HL-60 (cell line): ENCODE results near the gene VEGFD.

Experiments
- DNase-seq, 2 experiments: peaks; one replicate each; pipeline ENCODE4 v3.0.0-alpha.2; 2010 to 2020; ENCODE audit warnings: low read depth in 1 of 2, low spot score in 1 of 2
- H3K27ac ChIP-seq: fragments of 250-450 bp; sonication (Bioruptor Pico); replicated peaks from 2 replicates; pipeline ENCODE4 v1.5.1; 2020; ENCODE audit warnings: mild to moderate bottlenecking, moderate library complexity
- H3K27me3 ChIP-seq: fragments of 250-450 bp; sonication (Bioruptor Pico); 2 replicates; pipeline ENCODE4 v1.5.1; 2021; ENCODE audit warnings: mild to moderate bottlenecking, moderate library complexity; ENCODE audit not compliant: insufficient read depth, poor library complexity, severe bottlenecking
- H3K4me3 ChIP-seq: replicated peaks from 2 replicates; pipeline ENCODE4 v1.5.1; 2011; ENCODE audit warnings: mild to moderate bottlenecking, control low read depth, low read length; ENCODE audit not compliant: insufficient read depth
- CTCF ChIP-seq: IDR thresholded peaks from one replicate; pipeline ENCODE4 v1.5.1; 2011; ENCODE audit warnings: low read length, control low read depth, inconsistent platforms; ENCODE audit not compliant: insufficient read depth
- GABPA ChIP-seq: IDR thresholded peaks from 2 replicates; pipeline ENCODE4 v1.6.1; 2012; ENCODE audit warnings: low read depth
- POLR2AphosphoS5 ChIP-seq: IDR thresholded peaks from 2 replicates; pipeline ENCODE4 v1.6.1; 2012; ENCODE audit warnings: low read depth
- REST ChIP-seq: IDR thresholded peaks from 2 replicates; pipeline ENCODE4 v1.6.1; 2012; ENCODE audit warnings: low read depth; ENCODE audit not compliant: insufficient replicate concordance
- SPI1 ChIP-seq: IDR thresholded peaks from 2 replicates; pipeline ENCODE4 v1.6.1; 2012; ENCODE audit warnings: low read depth, mild to moderate bottlenecking, borderline replicate concordance
- long read RNA-seq: library from polyadenylated mRNA; unstranded; transcript quantifications from one replicate; pipeline ENCODE4 v2.0.0, GENCODE V29; 2020

VEGFD gene
- long read RNA-seq, result 0 reads

- Histone ChIP-seq H3K27ac (no peak within 1 kb of the TSS), H3K4me3 (no peak within 1 kb of the TSS), H3K27me3 (peaks cover 10% of the 10 kb centered on the region)
- TF ChIP-seq SPI1 (no peak), CTCF (no peak), GABPA (no peak)
- no peak for DNase-seq
These were observed at the start of gene VEGFD for GRCh38 chrX:15384304-15384703. Gene VEGFD, minus strand, starts transcription at chrX:15384413. Its CDS starts 467 bp downstream, at chrX:15383946.

- Histone ChIP-seq H3K27me3 (no peaks in the 10 kb centered on the region), H3K27ac (no peak overlapping the region), H3K4me3 (no peak overlapping the region)
- no peak for DNase-seq
- no peak for TF ChIP-seq CTCF
- TF ChIP-seq SPI1, result no peak
- TF ChIP-seq REST, result no peak
- no peak for TF ChIP-seq GABPA
- no peak for TF ChIP-seq POLR2AphosphoS5
These were observed 46.4 kb upstream of the VEGFD start for GRCh38 chrX:15430584-15430983.

GRCh38 chrX:15430076-15430475 is 45.9 kb upstream of the VEGFD start:
- no peaks in the 10 kb centered on the region for H3K27me3 ChIP-seq
- TF ChIP-seq SPI1 (no peak), REST (no peak), POLR2AphosphoS5 (no peak), GABPA (no peak), CTCF (no peak)

GRCh38 chrX:15425024-15425423 is 40.8 kb upstream of the VEGFD start:
- Histone ChIP-seq H3K27me3 (no peaks in the 10 kb centered on the region), H3K4me3 (no peak overlapping the region), H3K27ac (no peak overlapping the region)
- no peak for TF ChIP-seq GABPA
- no peak for TF ChIP-seq REST
- TF ChIP-seq POLR2AphosphoS5, result no peak
- no peak for TF ChIP-seq CTCF
- no peak for DNase-seq

More at GRCh38 chrX:15430076-15430475, 45.9 kb upstream of the VEGFD start:
- DNase-seq, result no peak
- H3K27ac ChIP-seq, result no peak overlapping the region
- H3K4me3 ChIP-seq, result no peak overlapping the region
